CD8-positive, alpha-beta memory T cell (primary cell): ENCODE data around the gene PRELID1. TPM values are rescaled to one million over a fixed set of nuclear protein-coding genes. Genes with fewer than 3 reads are reported as not detected.
A peak's percentile ranks its signal among the peaks of the same experiment; 100 is the strongest.

Source experiments
- CTCF ChIA-PET: fragments of 350-600 bp; sonication (Branson Sonifier 250); formaldehyde crosslinking; loops from one replicate; lab custom pipeline; 2021; ENCODE audit warnings: antibody characterized with exemption; lab: Charles Lee
- POLR2A ChIA-PET: fragments of 350-600 bp; sonication (Branson Sonifier 250); formaldehyde crosslinking; loops from one replicate; lab custom pipeline; 2021; ENCODE audit warnings: antibody characterized with exemption; lab: Charles Lee
- DNase-seq, 5 donors: peaks; one replicate each; pipeline versions ENCODE4 v3.0.0 to v3.0.0-alpha.2; 2020 to 2022; ENCODE audit warnings: mixed read lengths in 1 of 5
- H3K27ac ChIP-seq: one replicate; pipeline ENCODE4 v1.7.0; 2013; ENCODE audit warnings: low read depth, mild to moderate bottlenecking, low read length, moderate library complexity
- H3K27me3 ChIP-seq: 2 replicates; pipeline ENCODE4 v1.7.0; 2013; ENCODE audit warnings: low read length, mild to moderate bottlenecking; ENCODE audit not compliant: insufficient read depth, poor library complexity, severe bottlenecking
- H3K36me3 ChIP-seq: 2 replicates; pipeline ENCODE4 v1.7.0; 2013; ENCODE audit warnings: mild to moderate bottlenecking, low read length, moderate library complexity; ENCODE audit not compliant: insufficient read depth
- H3K4me1 ChIP-seq: 2 replicates; pipeline ENCODE4 v1.7.0; 2013; ENCODE audit warnings: mild to moderate bottlenecking, low read length, moderate library complexity; ENCODE audit not compliant: insufficient read depth
- H3K4me3 ChIP-seq: 2 replicates; pipeline ENCODE4 v1.7.0; 2013; ENCODE audit warnings: mild to moderate bottlenecking, low read length
- H3K9me3 ChIP-seq: 2 replicates; pipeline ENCODE4 v1.7.0; 2013; ENCODE audit warnings: mild to moderate bottlenecking, low read length
- H3K27ac Mint-ChIP-seq, 8 donors: one replicate each; pipeline ENCODE4 v1.8.0; 2020 to 2021; ENCODE audit warnings: mixed read lengths in 8 of 8, mild to moderate bottlenecking in 6 of 8, inconsistent platforms in 3 of 8, moderate library complexity in 3 of 8
- H3K27me3 Mint-ChIP-seq, 2 donors: one replicate each; pipeline ENCODE4 v1.8.0; 2020 to 2021; ENCODE audit warnings: mixed read lengths in 2 of 2, mild to moderate bottlenecking in 1 of 2, moderate library complexity in 1 of 2
- H3K36me3 Mint-ChIP-seq, 3 donors: one replicate each; pipeline ENCODE4 v1.8.0; 2020 to 2021; ENCODE audit warnings: mixed read lengths in 3 of 3, inconsistent platforms in 1 of 3, mild to moderate bottlenecking in 1 of 3
- H3K4me1 Mint-ChIP-seq, 3 donors: one replicate each; pipeline ENCODE4 v1.8.0; 2020 to 2021; ENCODE audit warnings: mixed read lengths in 3 of 3, inconsistent platforms in 1 of 3, mild to moderate bottlenecking in 1 of 3
- H3K4me3 Mint-ChIP-seq, 7 donors: one replicate each; pipeline ENCODE4 v1.8.0; 2020 to 2021; ENCODE audit warnings: mixed read lengths in 7 of 7, mild to moderate bottlenecking in 6 of 7, moderate library complexity in 4 of 7, inconsistent platforms in 2 of 7
- H3K9me3 Mint-ChIP-seq, 5 donors: one replicate each; pipeline ENCODE4 v1.8.0; 2020 to 2022; ENCODE audit warnings: mixed read lengths in 5 of 5, mild to moderate bottlenecking in 3 of 5, moderate library complexity in 2 of 5, inconsistent platforms in 1 of 5
- polyA plus RNA-seq: library from polyadenylated mRNA; unstranded; fragments of 300-500 nt; fragmentation: Illumina TruSeq; gene quantifications from one replicate; pipeline ENCODE4 v1.2.3, GENCODE V29; 2021
- total RNA-seq, 2 experiments: library from RNA; stranded (reverse); gene quantifications; one replicate each; pipeline ENCODE4 v1.2.3, GENCODE V29; 2021

The PRELID1 gene
- total and polyA plus RNA-seq, 3 experiments from 2014 or later, result 235 to 344 (median 342) TPM

DNA sequence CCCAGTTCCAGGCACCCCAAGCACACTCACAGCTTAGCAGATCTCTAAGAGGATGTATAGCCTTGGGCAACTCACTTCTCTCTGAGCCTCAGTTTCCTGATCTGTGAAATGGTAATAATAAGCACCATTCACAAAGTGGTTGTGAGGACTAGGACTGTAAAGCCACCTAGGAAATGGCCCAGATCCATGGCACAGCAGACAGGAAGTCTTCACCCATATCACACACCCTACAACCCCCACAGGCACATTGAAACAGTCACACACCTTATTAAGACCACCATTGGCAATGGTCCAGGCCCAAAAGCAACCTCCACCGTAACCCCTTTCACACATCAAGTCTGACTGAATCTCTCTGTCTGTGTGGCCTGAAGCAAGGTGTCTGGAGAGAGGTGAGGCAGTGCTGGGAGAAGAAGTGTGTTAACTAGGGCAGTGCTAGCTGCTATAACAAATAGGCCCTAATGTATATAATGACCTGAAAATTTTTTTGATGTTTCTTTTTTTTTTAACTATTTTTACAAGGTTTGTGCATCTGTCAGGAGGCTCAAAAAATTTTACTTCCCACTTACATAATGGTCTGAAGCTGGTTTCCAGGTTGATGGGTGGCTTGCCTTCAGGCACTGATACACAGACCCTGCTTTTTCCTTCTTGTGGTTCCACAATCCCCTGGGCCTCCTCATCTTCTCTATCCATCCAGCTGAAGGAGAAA, 51.7 kb downstream of the PRELID1 start:
- ChIA-PET CTCF (interaction anchor here (0.9 to 11.5 kb wide), 6 partner anchors 14 to 100 kb away, joined by 4 to 118 read pairs (median 6); no protein-coding TSS in a partner anchor), POLR2A (no interaction called here)
- Histone ChIP-seq H3K4me1 (peaks cover 59% of the 10 kb centered on the region), H3K9me3 (no peaks in the 10 kb centered on the region), H3K27me3 (no peaks in the 10 kb centered on the region), H3K27ac (no peak overlapping the region), H3K36me3 (no peaks in the 10 kb centered on the region), H3K4me3 (no peak overlapping the region)
- peak overlapping the region in 6 of 8 donors; percentile 11 to 91 (median 58) for H3K27ac Mint-ChIP-seq
- H3K4me1 Mint-ChIP-seq, result peaks cover 66 to 76% (median 76%) of the 10 kb centered on the region in 3 donors
- no peaks in the 10 kb centered on the region for H3K27me3 Mint-ChIP-seq
- peaks cover 0 to 29% (median 3%) of the 10 kb centered on the region in 3 donors for H3K36me3 Mint-ChIP-seq
- peak overlapping the region in 4 of 7 donors; percentile 15 to 51 (median 26) for H3K4me3 Mint-ChIP-seq
- DNase-seq, result no peak
- peaks cover 0 to 2% (median 0%) of the 10 kb centered on the region in 5 donors for H3K9me3 Mint-ChIP-seq

DNA sequence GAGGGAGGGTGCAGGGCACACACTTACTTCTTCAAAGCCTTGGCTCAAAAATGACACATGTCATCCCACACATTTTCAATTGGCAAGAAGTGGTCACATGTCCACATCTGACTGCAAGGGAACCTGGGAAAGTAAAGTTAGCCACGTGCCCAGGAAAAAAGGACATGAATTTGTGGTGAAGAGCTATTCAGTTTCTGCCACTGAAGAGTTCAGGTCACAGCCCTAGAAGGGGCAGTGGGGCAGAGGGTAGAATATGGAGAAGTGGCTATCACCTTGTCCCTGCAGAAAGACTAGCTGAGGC, 52.2 kb downstream of the PRELID1 start:
- CTCF ChIA-PET, result interaction anchor here (1.7 to 11.5 kb wide), 4 partner anchors 14 to 100 kb away, joined by 4 to 118 read pairs (median 5); no protein-coding TSS in a partner anchor
- POLR2A ChIA-PET, result no interaction called here
- H3K4me3 Mint-ChIP-seq, result peak overlapping the region in 1 of 7 donors; percentile 84
- H3K4me1 Mint-ChIP-seq, result peaks cover 62 to 76% (median 74%) of the 10 kb centered on the region in 3 donors
- no peaks in the 10 kb centered on the region for H3K27me3 Mint-ChIP-seq
- H3K27ac Mint-ChIP-seq, result peak overlapping the region in 4 of 8 donors; percentile 41 to 91 (median 58)
- H3K36me3 Mint-ChIP-seq, result peaks cover 0 to 25% (median 3%) of the 10 kb centered on the region in 3 donors
- no peaks in the 10 kb centered on the region for H3K27me3 ChIP-seq
- H3K4me1 ChIP-seq, result peaks cover 57% of the 10 kb centered on the region
- no peak overlapping the region for H3K27ac ChIP-seq
- no peaks in the 10 kb centered on the region for H3K36me3 ChIP-seq
- peaks cover 0 to 2% (median 0%) of the 10 kb centered on the region in 5 donors for H3K9me3 Mint-ChIP-seq
- DNase-seq, result no peak
- no peaks in the 10 kb centered on the region for H3K9me3 ChIP-seq
- no peak overlapping the region for H3K4me3 ChIP-seq

Other genes with a start within 250 kb of the PRELID1 start
- 1 to 10 TPM in 1 of 2 experiments, under 1 TPM in 1; 0.42 to 1.2 TPM for gene FGFR4, start 216.9 kb upstream of the PRELID1 start, total RNA-seq
- gene FGFR4, start 216.9 kb upstream of the PRELID1 start, polyA plus RNA-seq, result 0.29 TPM
- gene NSD1, start 170.0 kb upstream of the PRELID1 start, total RNA-seq, result 10 to 100 TPM; 86.7 to 93.1 TPM
- gene NSD1, start 170.0 kb upstream of the PRELID1 start, polyA plus RNA-seq, result 48.7 TPM
- 10 to 100 TPM; 26.1 to 28.3 TPM for gene RAB24, start 80 bp upstream of the PRELID1 start, total RNA-seq
- gene RAB24, start 80 bp upstream of the PRELID1 start, polyA plus RNA-seq, result 22.9 TPM
- gene MXD3, start 8.1 kb downstream of the PRELID1 start, total RNA-seq, result 10 to 100 TPM; 10.2 to 13.4 TPM
- gene MXD3, start 8.1 kb downstream of the PRELID1 start, polyA plus RNA-seq, result 0.79 TPM
- 100 to 1,000 TPM; 112 to 126 TPM for gene LMAN2, start 47.9 kb downstream of the PRELID1 start, total RNA-seq
- gene LMAN2, start 47.9 kb downstream of the PRELID1 start, polyA plus RNA-seq, result 276 TPM
- gene RGS14, start 54.1 kb downstream of the PRELID1 start, total RNA-seq, result 10 to 100 TPM; 60.5 to 61.9 TPM
- 83.5 TPM for gene RGS14, start 54.1 kb downstream of the PRELID1 start, polyA plus RNA-seq
- under 1 TPM in 1 of 2 experiments, not detected in 1; 0.09 TPM for gene SLC34A1, start 80.6 kb downstream of the PRELID1 start, total RNA-seq
- gene SLC34A1, start 80.6 kb downstream of the PRELID1 start, polyA plus RNA-seq, result 0.17 TPM
- not detected for gene PFN3, start 96.9 kb downstream of the PRELID1 start, total RNA-seq
- gene PFN3, start 96.9 kb downstream of the PRELID1 start, polyA plus RNA-seq, result not detected
- gene F12, start 105.8 kb downstream of the PRELID1 start, total RNA-seq, result 10 to 100 TPM in 1 of 2 experiments, 1 to 10 TPM in 1; 9.2 to 10.3 TPM
- gene F12, start 105.8 kb downstream of the PRELID1 start, polyA plus RNA-seq, result 1.9 TPM
- gene GRK6, start 122.9 kb downstream of the PRELID1 start, total RNA-seq, result 100 to 1,000 TPM; 180 to 185 TPM
- gene GRK6, start 122.9 kb downstream of the PRELID1 start, polyA plus RNA-seq, result 201 TPM
- gene PRR7, start 143.0 kb downstream of the PRELID1 start, total RNA-seq, result 10 to 100 TPM; 14.7 to 15.3 TPM
- gene PRR7, start 143.0 kb downstream of the PRELID1 start, polyA plus RNA-seq, result 22.1 TPM
- gene DBN1, start 169.8 kb downstream of the PRELID1 start, total RNA-seq, result 10 to 100 TPM; 47.9 to 50.5 TPM
- gene DBN1, start 169.8 kb downstream of the PRELID1 start, polyA plus RNA-seq, result 28.1 TPM
- gene PDLIM7, start 193.8 kb downstream of the PRELID1 start, total RNA-seq, result 10 to 100 TPM; 28.4 to 30.4 TPM
- gene PDLIM7, start 193.8 kb downstream of the PRELID1 start, polyA plus RNA-seq, result 6.0 TPM
- 1 to 10 TPM; 4.2 to 5.1 TPM for gene DOK3, start 206.0 kb downstream of the PRELID1 start, total RNA-seq
- gene DOK3, start 206.0 kb downstream of the PRELID1 start, polyA plus RNA-seq, result 0.08 TPM
- 100 to 1,000 TPM; 160 to 164 TPM for gene DDX41, start 213.2 kb downstream of the PRELID1 start, total RNA-seq
- 61.7 TPM for gene DDX41, start 213.2 kb downstream of the PRELID1 start, polyA plus RNA-seq